ENCODE measurements around the gene MYH16.
"Not testable (repeated sequence)": the region's sequence is repeated elsewhere in the genome, so short reads cannot be mapped to it uniquely, and the experiment has no call there.

Gene MYH16

DNA sequence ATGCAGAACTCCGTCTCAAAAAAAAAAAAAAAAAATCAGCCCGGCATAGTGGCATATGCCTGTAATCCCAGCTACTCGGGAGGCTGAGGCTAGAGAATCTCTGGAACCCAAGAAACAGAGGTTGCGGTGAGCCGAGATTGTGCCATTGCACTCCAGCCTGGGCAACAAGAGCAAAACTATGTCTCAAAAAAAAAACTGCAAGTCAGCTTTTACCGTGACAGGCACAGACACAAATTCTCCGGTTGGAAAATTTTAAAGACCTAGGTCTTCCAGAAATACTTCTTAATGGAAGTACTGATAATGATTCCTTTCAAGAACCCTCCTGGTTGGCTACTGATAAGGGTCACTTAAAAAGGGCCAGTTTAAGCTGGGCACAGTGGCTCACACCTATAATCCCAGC is 82.5 kb downstream of the MYH16 start:
- no peak for DNase-seq (ENCODE audit: low spot score)

DNA sequence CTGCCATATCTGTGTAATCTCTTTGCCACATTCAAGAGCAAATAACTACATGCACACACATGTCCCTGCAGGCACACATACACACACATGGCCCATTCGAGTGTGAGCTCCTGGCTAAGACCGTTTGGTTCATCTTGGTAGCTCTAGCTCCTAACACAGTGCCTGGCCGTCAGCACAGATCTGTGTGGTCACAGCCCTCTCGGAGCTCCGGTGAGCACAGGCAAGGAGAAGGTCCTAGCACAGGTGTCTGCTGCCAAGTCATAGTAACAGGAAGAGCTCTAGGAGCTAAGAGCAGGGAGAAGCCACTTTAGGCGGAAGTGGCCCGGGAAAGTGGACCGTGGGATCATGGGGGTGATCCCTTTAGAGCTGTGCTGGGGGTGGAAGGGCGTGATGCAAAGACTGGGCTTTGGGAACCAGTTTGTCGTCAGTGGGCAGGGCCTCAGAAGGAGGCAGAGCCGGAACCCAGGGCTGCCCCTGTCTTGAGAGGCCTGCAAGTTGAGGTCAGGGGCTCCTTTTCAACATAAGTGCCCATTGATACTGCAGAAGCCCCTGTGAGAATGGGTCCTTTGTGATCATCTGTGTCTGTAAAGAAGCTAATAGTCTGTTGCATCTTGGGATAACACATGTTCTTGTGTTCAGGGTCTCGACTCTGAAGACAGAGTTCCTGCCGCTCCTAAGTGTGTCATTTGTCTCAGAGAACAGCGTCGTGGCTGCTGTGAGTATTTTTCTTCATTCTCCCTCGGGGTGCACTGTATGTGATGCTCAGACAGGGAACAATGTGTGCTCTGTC is 85.3 kb downstream of the MYH16 start:
- DNase-seq (ENCODE audit: low spot score), result no peak

DNA sequence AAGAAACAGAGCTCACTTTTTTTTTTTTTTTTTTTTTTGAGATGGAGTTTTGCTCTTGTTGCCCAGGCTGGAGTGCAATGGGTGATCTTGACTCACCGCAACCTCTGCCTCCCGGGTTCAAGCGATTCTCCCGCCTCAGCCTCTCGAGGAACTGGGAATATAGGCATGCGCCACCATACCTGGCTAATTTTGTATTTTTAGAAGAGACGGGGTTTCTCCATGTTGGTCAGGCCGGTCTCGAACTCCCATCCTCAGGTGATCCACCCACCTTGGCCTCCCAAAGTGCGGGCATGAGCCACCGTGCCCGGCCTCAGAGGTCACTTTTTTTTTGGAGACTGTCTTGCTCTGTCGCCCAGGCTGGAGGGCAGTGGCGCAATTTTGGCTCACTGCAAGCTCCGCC is 85.9 kb downstream of the MYH16 start:
- not testable (repeated sequence) for DNase-seq (ENCODE audit: low spot score)

DNA sequence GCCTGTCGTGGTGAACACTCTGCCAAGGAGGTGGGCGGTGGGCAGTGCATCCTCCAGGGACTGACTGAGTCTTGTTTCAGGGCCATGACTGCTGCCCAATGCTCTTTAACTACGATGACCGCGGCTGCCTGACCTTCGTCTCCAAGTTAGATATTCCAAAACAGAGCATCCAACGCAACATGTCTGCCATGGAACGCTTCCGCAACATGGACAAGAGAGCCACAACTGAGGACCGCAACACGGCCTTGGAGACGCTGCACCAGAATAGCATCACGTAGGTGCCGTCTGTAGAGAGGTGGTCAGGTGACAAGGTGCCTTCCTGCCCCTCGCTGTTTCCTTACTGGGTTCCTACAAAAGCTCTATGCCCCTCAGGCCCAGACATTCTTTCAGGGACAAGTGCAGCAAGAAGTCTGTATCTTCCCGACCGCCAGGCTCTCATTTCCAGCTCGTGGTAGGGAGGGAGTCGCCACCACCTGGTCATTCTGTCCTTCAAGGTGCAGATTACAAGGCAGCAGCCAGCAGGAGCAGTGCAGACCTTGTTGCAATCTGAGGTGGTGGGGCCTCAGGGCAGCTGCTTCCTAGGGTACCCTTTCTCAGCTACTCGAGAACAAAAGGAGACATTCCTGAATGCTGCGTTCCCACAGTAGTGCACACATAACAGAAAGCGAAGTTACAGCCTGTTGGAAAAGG is 87.0 kb downstream of the MYH16 start:
- DNase-seq (ENCODE audit: low spot score), result no peak

Data from LoVo (cell line).